ENCODE data around the gene DUOX1.

GRCh38 chr15:45168286-45168685 lies 38.5 kb downstream of the DUOX1 start:
- TF ChIP-seq CTCF (IDR thresholded peaks at IDR 0.05) = no peak
- no peak for TF ChIP-seq POLR2A (IDR thresholded peaks at IDR 0.05)
